ENCODE results near the gene SF3B3.
"Not testable (repeated sequence)": the region's sequence is repeated elsewhere in the genome, so short reads cannot be mapped to it uniquely, and the experiment has no call there.

Gene SF3B3

GRCh38 chr16:70588565-70588964, 64.9 kb downstream of the SF3B3 start:
- H3K4me3 ChIP-seq (ENCODE audit: low read depth, low read length), result no peak overlapping the region

GRCh38 chr16:70589416-70589815, 65.8 kb downstream of the SF3B3 start:
- not testable (repeated sequence) for H3K4me3 ChIP-seq (ENCODE audit: low read depth, low read length)

- H3K4me3 ChIP-seq (ENCODE audit: low read depth, low read length), result no peak overlapping the region
Measured at GRCh38 chr16:70589998-70590471, 66.4 kb downstream of the SF3B3 start.

GRCh38 chr16:70590722-70591415, 67.3 kb downstream of the SF3B3 start:
- H3K4me3 ChIP-seq (ENCODE audit: low read depth, low read length), result no peak overlapping the region

- H3K4me3 ChIP-seq (ENCODE audit: low read depth, low read length), result no peak overlapping the region
Measured at GRCh38 chr16:70591615-70592014, 68.0 kb downstream of the SF3B3 start.

- H3K4me3 ChIP-seq (ENCODE audit: low read depth, low read length), result no peak overlapping the region
Measured at GRCh38 chr16:70592106-70592571, 68.5 kb downstream of the SF3B3 start.

- H3K4me3 ChIP-seq (ENCODE audit: low read depth, low read length), result no peak overlapping the region
Measured at GRCh38 chr16:70593544-70593943, 69.9 kb downstream of the SF3B3 start.

GRCh38 chr16:70594569-70594968, 71.0 kb downstream of the SF3B3 start:
- H3K4me3 ChIP-seq (ENCODE audit: low read depth, low read length), result no peak overlapping the region

GRCh38 chr16:70597135-70597835, 73.7 kb downstream of the SF3B3 start:
- no peak overlapping the region for H3K4me3 ChIP-seq (ENCODE audit: low read depth, low read length)

GRCh38 chr16:70598937-70599503, 75.4 kb downstream of the SF3B3 start:
- H3K4me3 ChIP-seq (ENCODE audit: low read depth, low read length), result no peak overlapping the region

GRCh38 chr16:70600730-70601129, 77.1 kb downstream of the SF3B3 start:
- no peak overlapping the region for H3K4me3 ChIP-seq (ENCODE audit: low read depth, low read length)

- H3K4me3 ChIP-seq (ENCODE audit: low read depth, low read length), result no peak overlapping the region
Measured at GRCh38 chr16:70601576-70602575, 78.3 kb downstream of the SF3B3 start.

- H3K4me3 ChIP-seq (ENCODE audit: low read depth, low read length), result no peak overlapping the region
Measured at GRCh38 chr16:70602831-70603230, 79.2 kb downstream of the SF3B3 start.

- H3K4me3 ChIP-seq (ENCODE audit: low read depth, low read length), result no peak overlapping the region
Measured at GRCh38 chr16:70604407-70605282, 81.0 kb downstream of the SF3B3 start.

- H3K4me3 ChIP-seq (ENCODE audit: low read depth, low read length), result no peak overlapping the region
Measured at GRCh38 chr16:70605283-70605657, 81.7 kb downstream of the SF3B3 start.

GRCh38 chr16:70608521-70608920, 84.9 kb downstream of the SF3B3 start:
- no peak overlapping the region for H3K4me3 ChIP-seq (ENCODE audit: low read depth, low read length)

- no peak overlapping the region for H3K4me3 ChIP-seq (ENCODE audit: low read depth, low read length)
Measured at GRCh38 chr16:70610273-70611223, 86.9 kb downstream of the SF3B3 start.

- no peak overlapping the region for H3K4me3 ChIP-seq (ENCODE audit: low read depth, low read length)
Measured at GRCh38 chr16:70611224-70611598, 87.6 kb downstream of the SF3B3 start.

GRCh38 chr16:70611785-70612303, 88.2 kb downstream of the SF3B3 start:
- no peak overlapping the region for H3K4me3 ChIP-seq (ENCODE audit: low read depth, low read length)
